Measurements from ENCODE around the gene TFCP2L1. TPM values are rescaled to one million over a fixed set of nuclear protein-coding genes. Genes with fewer than 3 reads are reported as not detected.

The TFCP2L1 gene
- total RNA-seq, 1 donor from 2014 or later = not detected

GRCh38 chr2:121245913-121246312 is 39.1 kb downstream of the TFCP2L1 start:
- peaks cover 14% of the 10 kb centered on the region for H3K27me3 Mint-ChIP-seq (ENCODE audit: unreplicated experiment)
- H3K4me3 Mint-ChIP-seq (ENCODE audit: unreplicated experiment) = no peak overlapping the region
- no peak for DNase-seq (ENCODE audit: extremely low spot score, unreplicated experiment)
- TF ChIP-seq CTCF (IDR thresholded peaks at IDR 0.05) = no peak
- no peak overlapping the region for H3K27ac Mint-ChIP-seq (ENCODE audit: unreplicated experiment)
- H3K4me1 Mint-ChIP-seq (ENCODE audit: unreplicated experiment) = no peaks in the 10 kb centered on the region
- no peaks in the 10 kb centered on the region for H3K36me3 Mint-ChIP-seq (ENCODE audit: unreplicated experiment)
- H3K9me3 Mint-ChIP-seq (ENCODE audit: unreplicated experiment) = no peaks in the 10 kb centered on the region

- Mint-ChIP-seq H3K9me3 (ENCODE audit: unreplicated experiment) (no peaks in the 10 kb centered on the region), H3K4me1 (ENCODE audit: unreplicated experiment) (no peaks in the 10 kb centered on the region), H3K36me3 (ENCODE audit: unreplicated experiment) (no peaks in the 10 kb centered on the region), H3K4me3 (ENCODE audit: unreplicated experiment) (no peak overlapping the region), H3K27ac (ENCODE audit: unreplicated experiment) (no peak overlapping the region), H3K27me3 (ENCODE audit: unreplicated experiment) (peaks cover 20% of the 10 kb centered on the region)
- no peak for TF ChIP-seq CTCF (IDR thresholded peaks at IDR 0.05)
- no peak for DNase-seq (ENCODE audit: extremely low spot score, unreplicated experiment)
Measured at GRCh38 chr2:121245120-121245820, 39.7 kb downstream of the TFCP2L1 start.

DNA sequence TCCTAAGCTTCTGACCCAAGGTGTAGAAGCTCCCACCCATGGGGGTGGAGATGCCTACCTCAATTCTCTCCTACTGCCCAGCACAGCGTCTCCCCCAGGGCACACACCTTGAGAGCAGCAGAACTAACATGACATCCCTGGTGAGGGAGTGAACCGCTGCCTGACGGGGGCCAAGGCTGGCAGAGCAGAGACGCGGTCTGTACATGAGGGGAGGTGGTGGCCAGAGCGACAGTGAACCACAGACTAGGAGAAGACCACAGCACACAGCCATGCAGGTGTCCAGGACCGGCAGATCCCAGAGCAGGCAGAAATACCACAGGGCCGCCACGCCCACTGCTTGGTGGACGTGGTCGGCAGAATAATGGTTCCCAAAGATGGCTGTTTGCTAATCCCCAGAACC is 40.4 kb downstream of the TFCP2L1 start:
- H3K4me1 Mint-ChIP-seq (ENCODE audit: unreplicated experiment) = no peaks in the 10 kb centered on the region
- H3K4me3 Mint-ChIP-seq (ENCODE audit: unreplicated experiment) = no peak overlapping the region
- no peak for DNase-seq (ENCODE audit: extremely low spot score, unreplicated experiment)
- H3K27me3 Mint-ChIP-seq (ENCODE audit: unreplicated experiment) = peaks cover 25% of the 10 kb centered on the region
- H3K9me3 Mint-ChIP-seq (ENCODE audit: unreplicated experiment) = no peaks in the 10 kb centered on the region
- H3K27ac Mint-ChIP-seq (ENCODE audit: unreplicated experiment) = no peak overlapping the region
- H3K36me3 Mint-ChIP-seq (ENCODE audit: unreplicated experiment) = no peaks in the 10 kb centered on the region
- no peak for TF ChIP-seq CTCF (IDR thresholded peaks at IDR 0.05)

DNA sequence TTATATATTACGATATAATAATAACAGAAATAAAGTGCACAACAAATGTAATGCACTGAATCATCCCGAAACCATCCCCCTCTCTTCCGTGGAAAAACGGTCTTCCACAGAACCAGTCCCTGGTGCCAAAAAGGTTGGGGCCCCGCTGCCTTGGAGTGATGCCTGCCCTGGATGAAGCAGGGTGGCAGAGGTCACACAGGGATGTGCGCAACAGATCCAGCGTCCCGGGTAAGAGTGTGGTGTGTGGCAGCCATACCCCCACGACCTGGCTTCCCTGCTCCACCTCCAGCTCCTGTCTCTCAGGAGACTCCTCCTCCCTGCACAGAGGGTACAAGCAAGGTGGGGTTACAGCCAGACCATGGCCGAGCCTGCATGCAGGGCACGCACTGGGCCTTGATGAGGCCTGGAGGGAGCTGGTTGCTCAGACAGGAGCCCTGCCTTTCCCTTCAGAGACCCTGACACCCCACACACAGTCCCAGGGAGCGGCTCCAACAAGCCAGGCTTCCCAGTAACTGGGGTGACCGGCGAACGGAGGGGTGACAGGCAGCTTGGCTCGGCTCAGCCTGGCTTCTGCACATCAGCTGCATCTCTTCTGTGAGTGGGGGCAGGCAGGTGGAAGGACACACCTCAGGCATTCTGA is 41.1 kb downstream of the TFCP2L1 start:
- Mint-ChIP-seq H3K36me3 (ENCODE audit: unreplicated experiment) (no peaks in the 10 kb centered on the region), H3K27ac (ENCODE audit: unreplicated experiment) (no peak overlapping the region), H3K4me3 (ENCODE audit: unreplicated experiment) (no peak overlapping the region), H3K27me3 (ENCODE audit: unreplicated experiment) (peaks cover 31% of the 10 kb centered on the region), H3K4me1 (ENCODE audit: unreplicated experiment) (no peaks in the 10 kb centered on the region), H3K9me3 (ENCODE audit: unreplicated experiment) (no peaks in the 10 kb centered on the region)
- TF ChIP-seq CTCF (IDR thresholded peaks at IDR 0.05) = no peak
- DNase-seq (ENCODE audit: extremely low spot score, unreplicated experiment) = no peak

GRCh38 chr2:121242976-121243375 is 42.0 kb downstream of the TFCP2L1 start:
- DNase-seq (ENCODE audit: extremely low spot score, unreplicated experiment) = no peak
- H3K4me3 Mint-ChIP-seq (ENCODE audit: unreplicated experiment) = no peak overlapping the region
- peaks cover 34% of the 10 kb centered on the region for H3K27me3 Mint-ChIP-seq (ENCODE audit: unreplicated experiment)
- TF ChIP-seq CTCF (IDR thresholded peaks at IDR 0.05) = no peak
- H3K27ac Mint-ChIP-seq (ENCODE audit: unreplicated experiment) = no peak overlapping the region
- H3K36me3 Mint-ChIP-seq (ENCODE audit: unreplicated experiment) = no peaks in the 10 kb centered on the region
- H3K9me3 Mint-ChIP-seq (ENCODE audit: unreplicated experiment) = no peaks in the 10 kb centered on the region
- no peaks in the 10 kb centered on the region for H3K4me1 Mint-ChIP-seq (ENCODE audit: unreplicated experiment)
